ENCODE measurements around the gene PCNT. TPM values are rescaled to one million over a fixed set of nuclear protein-coding genes. Genes with fewer than 3 reads are reported as not detected.

PCNT gene
- total RNA-seq, 2 experiments from 2014 or later, result 46.2 to 46.6 TPM

GRCh38 chr21:46425571-46425970 is 101.6 kb downstream of the PCNT start:
- POLR2A ChIA-PET, result interaction anchor here (0.7 to 1.9 kb wide), 6 partner anchors 11 to 38 kb away, joined by 3 to 12 read pairs (median 4); partner anchors contain the start of gene DIP2A
- Mint-ChIP-seq H3K27ac (peak overlapping the region; percentile 96), H3K36me3 (ENCODE audit: low read depth) (peaks cover 11% of the 10 kb centered on the region), H3K9me3 (no peaks in the 10 kb centered on the region), H3K27me3 (no peaks in the 10 kb centered on the region), H3K4me1 (ENCODE audit: low read depth) (peaks cover 22% of the 10 kb centered on the region), H3K4me3 (peak overlapping the region; percentile 64)
- no peak for TF ChIP-seq CTCF (IDR thresholded peaks at IDR 0.05)
- ATAC-seq, result peak; percentile 83
- CTCF ChIA-PET, result interaction anchor here (0.6 to 1.3 kb wide), 2 partner anchors 14 to 32 kb away, joined by 3 read pairs; no protein-coding TSS in a partner anchor
- intact Hi-C loops (cut with micrococcal nuclease), result no loop called here
- peak; percentile 88 for DNase-seq

DNA sequence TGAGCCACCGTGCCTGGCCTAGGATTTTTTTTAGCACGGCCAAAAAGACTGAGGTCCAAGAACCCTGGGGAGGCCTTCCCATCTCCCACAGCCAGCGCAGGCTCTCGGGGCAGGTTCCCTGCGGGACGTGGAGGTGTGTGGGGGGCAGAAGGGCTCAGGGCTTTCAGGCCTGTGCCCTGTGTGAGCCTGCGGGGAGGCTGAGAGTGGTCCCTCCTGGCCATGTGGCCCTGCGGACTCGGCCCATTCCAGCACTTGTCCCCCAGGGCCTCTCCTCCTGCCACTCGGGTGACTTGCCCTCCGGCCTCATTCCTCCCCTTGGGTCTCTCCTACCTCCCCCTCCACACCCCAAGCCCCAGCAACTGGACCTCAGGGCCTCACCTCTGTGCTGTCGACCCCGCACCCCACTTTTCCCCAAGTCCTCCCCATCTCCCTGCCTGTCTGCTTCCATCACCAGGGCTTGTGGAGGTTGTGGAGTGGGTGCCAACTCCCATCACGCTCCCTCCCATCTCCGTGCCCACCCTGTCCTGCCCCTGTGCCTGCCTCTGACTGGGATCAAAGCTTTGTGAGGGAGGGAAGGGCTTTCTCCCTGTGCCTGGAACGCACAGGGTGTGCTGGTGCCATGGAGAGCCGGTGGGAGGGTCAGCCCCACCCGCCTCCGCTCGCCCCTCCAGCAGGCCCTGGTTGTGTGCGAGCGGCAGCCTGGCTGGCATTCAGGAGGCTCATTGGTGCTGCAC is 102.5 kb downstream of the PCNT start:
- ATAC-seq (no peak), DNase-seq (no peak)
- H3K4me1 Mint-ChIP-seq (ENCODE audit: low read depth), result peaks cover 22% of the 10 kb centered on the region
- intact Hi-C loops (cut with micrococcal nuclease), result no loop called here
- H3K36me3 Mint-ChIP-seq (ENCODE audit: low read depth), result peaks cover 13% of the 10 kb centered on the region
- H3K9me3 Mint-ChIP-seq, result no peaks in the 10 kb centered on the region
- ChIA-PET POLR2A (interaction anchor here (1.2 to 1.9 kb wide), 2 partner anchors 11 to 37 kb away, joined by 3 to 4 read pairs; no protein-coding TSS in a partner anchor), CTCF (no interaction called here)
- peak overlapping the region; percentile 42 for H3K27ac Mint-ChIP-seq
- TF ChIP-seq CTCF (IDR thresholded peaks at IDR 0.05), result no peak
- no peak overlapping the region for H3K4me3 Mint-ChIP-seq
- H3K27me3 Mint-ChIP-seq, result no peaks in the 10 kb centered on the region

DNA sequence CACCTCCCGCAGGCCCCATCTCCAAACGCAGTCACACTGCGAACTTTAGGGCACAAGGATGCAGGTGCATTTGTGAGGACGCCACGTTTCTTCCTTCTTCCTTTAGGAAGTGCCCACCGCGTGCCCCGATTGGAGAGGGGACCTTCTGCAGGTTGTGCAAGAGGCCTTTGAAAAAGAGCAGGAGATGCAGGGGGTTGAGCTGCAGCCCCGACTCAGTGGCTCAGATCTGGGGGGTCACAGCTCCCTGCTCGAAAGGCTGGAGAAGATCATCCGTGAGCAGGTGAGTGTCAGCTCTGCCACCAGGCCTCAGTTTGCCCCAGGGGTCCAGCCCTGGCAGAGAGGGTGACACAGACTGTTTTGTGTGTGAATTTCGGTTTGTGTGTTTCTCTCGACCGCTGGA is 103.6 kb downstream of the PCNT start:
- no peak for ATAC-seq
- H3K9me3 Mint-ChIP-seq, result no peaks in the 10 kb centered on the region
- CTCF ChIA-PET, result no interaction called here
- H3K4me3 Mint-ChIP-seq, result no peak overlapping the region
- no peaks in the 10 kb centered on the region for H3K27me3 Mint-ChIP-seq
- peaks cover 22% of the 10 kb centered on the region for H3K4me1 Mint-ChIP-seq (ENCODE audit: low read depth)
- peak overlapping the region; percentile 36 for H3K27ac Mint-ChIP-seq
- H3K36me3 Mint-ChIP-seq (ENCODE audit: low read depth), result peaks cover 18% of the 10 kb centered on the region
- intact Hi-C loops (cut with micrococcal nuclease), result no loop called here
- no peak for DNase-seq
- POLR2A ChIA-PET, result interaction anchor here (0.7 kb wide), 1 partner anchor 30 kb away, joined by 4 read pairs; no protein-coding TSS in a partner anchor
- TF ChIP-seq CTCF (IDR thresholded peaks at IDR 0.05), result no peak

GRCh38 chr21:46428286-46428685 is 104.3 kb downstream of the PCNT start:
- no peak for TF ChIP-seq CTCF (IDR thresholded peaks at IDR 0.05)
- CTCF ChIA-PET, result no interaction called here
- POLR2A ChIA-PET, result no interaction called here

GRCh38 chr21:46428987-46429710 is 105.2 kb downstream of the PCNT start:
- intact Hi-C loops (cut with micrococcal nuclease), result no loop called here
- Mint-ChIP-seq H3K36me3 (ENCODE audit: low read depth) (peaks cover 17% of the 10 kb centered on the region), H3K4me3 (no peak overlapping the region), H3K9me3 (no peaks in the 10 kb centered on the region), H3K4me1 (ENCODE audit: low read depth) (peaks cover 13% of the 10 kb centered on the region), H3K27me3 (no peaks in the 10 kb centered on the region), H3K27ac (no peak overlapping the region)
- CTCF ChIA-PET, result no interaction called here
- no peak for TF ChIP-seq CTCF (IDR thresholded peaks at IDR 0.05)
- POLR2A ChIA-PET, result no interaction called here
- DNase-seq (no peak), ATAC-seq (no peak)

More at GRCh38 chr21:46428286-46428685, 104.3 kb downstream of the PCNT start:
- Mint-ChIP-seq H3K4me1 (ENCODE audit: low read depth) (peaks cover 19% of the 10 kb centered on the region), H3K27me3 (no peaks in the 10 kb centered on the region), H3K27ac (no peak overlapping the region), H3K4me3 (no peak overlapping the region), H3K36me3 (ENCODE audit: low read depth) (peaks cover 17% of the 10 kb centered on the region), H3K9me3 (no peaks in the 10 kb centered on the region)
- DNase-seq (no peak), ATAC-seq (no peak)
- intact Hi-C loops (cut with micrococcal nuclease), result no loop called here
